ENCODE measurements around the gene CORO1C. TPM values are rescaled to one million over a fixed set of nuclear protein-coding genes. Genes with fewer than 3 reads are reported as not detected.

The CORO1C gene
- total RNA-seq, 1 donor from 2014 or later, result 164 TPM

- H3K4me3 ChIP-seq (ENCODE audit: low read depth, low read length), result no peak overlapping the region
- DNase-seq (ENCODE audit: low read depth), result no peak
- no peaks in the 10 kb centered on the region for H3K27me3 ChIP-seq (ENCODE audit: control insufficient read depth, insufficient read depth, low read length)
- no peak for TF ChIP-seq CTCF (IDR thresholded peaks at IDR 0.05; ENCODE audit: insufficient read depth, low read length, poor library complexity, severe bottlenecking)
- peaks cover 3% of the 10 kb centered on the region for H3K36me3 ChIP-seq (ENCODE audit: control insufficient read depth, insufficient read depth, low read length)
Measured at GRCh38 chr12:108690542-108691174, 40.7 kb downstream of the CORO1C start.

GRCh38 chr12:108690191-108690518, 41.2 kb downstream of the CORO1C start:
- no peak for DNase-seq (ENCODE audit: low read depth)
- TF ChIP-seq CTCF (IDR thresholded peaks at IDR 0.05; ENCODE audit: insufficient read depth, low read length, poor library complexity, severe bottlenecking), result no peak
- H3K27me3 ChIP-seq (ENCODE audit: control insufficient read depth, insufficient read depth, low read length), result no peaks in the 10 kb centered on the region

GRCh38 chr12:108689314-108690190, 41.8 kb downstream of the CORO1C start:
- TF ChIP-seq CTCF (IDR thresholded peaks at IDR 0.05; ENCODE audit: insufficient read depth, low read length, poor library complexity, severe bottlenecking), result no peak
- DNase-seq (ENCODE audit: low read depth), result no peak
- Histone ChIP-seq H3K36me3 (ENCODE audit: control insufficient read depth, insufficient read depth, low read length) (no peaks in the 10 kb centered on the region), H3K27me3 (ENCODE audit: control insufficient read depth, insufficient read depth, low read length) (no peaks in the 10 kb centered on the region), H3K4me3 (ENCODE audit: low read depth, low read length) (no peak overlapping the region)

More at GRCh38 chr12:108690191-108690518, 41.2 kb downstream of the CORO1C start:
- H3K36me3 ChIP-seq (ENCODE audit: control insufficient read depth, insufficient read depth, low read length), result peaks cover 2% of the 10 kb centered on the region
- no peak overlapping the region for H3K4me3 ChIP-seq (ENCODE audit: low read depth, low read length)

GRCh38 chr12:108686780-108687179, 44.5 kb downstream of the CORO1C start:
- no peak for TF ChIP-seq CTCF (IDR thresholded peaks at IDR 0.05; ENCODE audit: insufficient read depth, low read length, poor library complexity, severe bottlenecking)
- no peak for DNase-seq (ENCODE audit: low read depth)
- no peaks in the 10 kb centered on the region for H3K36me3 ChIP-seq (ENCODE audit: control insufficient read depth, insufficient read depth, low read length)
- no peaks in the 10 kb centered on the region for H3K27me3 ChIP-seq (ENCODE audit: control insufficient read depth, insufficient read depth, low read length)
- H3K4me3 ChIP-seq (ENCODE audit: low read depth, low read length), result no peak overlapping the region

- DNase-seq (ENCODE audit: low read depth), result no peak
- TF ChIP-seq CTCF (IDR thresholded peaks at IDR 0.05; ENCODE audit: insufficient read depth, low read length, poor library complexity, severe bottlenecking), result no peak
- no peak overlapping the region for H3K4me3 ChIP-seq (ENCODE audit: low read depth, low read length)
- no peaks in the 10 kb centered on the region for H3K27me3 ChIP-seq (ENCODE audit: control insufficient read depth, insufficient read depth, low read length)
- H3K36me3 ChIP-seq (ENCODE audit: control insufficient read depth, insufficient read depth, low read length), result no peaks in the 10 kb centered on the region
Measured at GRCh38 chr12:108685469-108686260, 45.7 kb downstream of the CORO1C start.

Data from kidney epithelial cell (primary cell).